Stimulated activated CD8-positive, alpha-beta memory T cell treated with anti-CD3 and anti-CD28 coated beads, Interleukin-4, amount 100 ng/mL, for 24 hours (primary cell): Measurements from ENCODE around the gene ZFX.

Experiments
- DNase-seq: peaks from one replicate; pipeline ENCODE4 v3.0.0-alpha.2; 2020; ENCODE audit warnings: low read depth

The ZFX gene

DNA sequence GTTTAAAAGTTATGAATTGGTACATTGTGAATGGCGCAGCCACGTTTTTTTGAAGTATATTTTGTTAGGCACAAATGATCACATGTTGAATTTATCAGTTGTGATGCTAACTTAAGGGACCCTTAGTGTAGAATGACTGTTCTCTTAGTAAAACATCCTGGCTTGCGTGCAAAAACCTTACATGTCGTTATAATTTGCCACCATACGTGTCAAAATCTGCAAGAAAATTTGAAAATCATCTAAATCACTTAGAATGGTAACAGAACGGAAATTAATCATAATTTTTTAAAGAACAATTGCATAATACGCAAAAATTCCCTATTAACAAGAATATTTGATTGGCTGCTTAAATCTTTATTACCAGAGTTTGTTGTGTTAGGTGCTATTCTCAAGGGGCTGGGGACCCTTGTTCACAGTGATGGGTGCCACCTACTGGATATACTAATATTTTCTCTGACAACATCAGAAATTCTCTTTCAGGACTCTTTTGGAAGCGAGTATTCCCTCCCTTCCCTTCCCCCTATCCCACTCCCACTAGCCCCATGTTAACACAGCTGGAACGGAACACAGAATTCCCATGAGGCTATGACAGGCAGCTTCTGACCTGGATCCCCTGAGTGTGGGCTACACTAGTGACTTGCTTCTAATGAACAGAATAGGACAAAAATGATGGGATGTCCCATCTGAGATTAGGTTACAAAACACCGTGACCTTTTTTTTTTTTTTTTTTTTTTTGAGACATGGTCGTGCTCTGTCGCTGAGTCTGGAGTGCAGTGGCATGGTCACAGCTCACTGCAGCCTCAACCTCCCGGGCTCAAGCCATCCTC is 92.5 kb downstream of the ZFX start:
- DNase-seq = no peak

DNA sequence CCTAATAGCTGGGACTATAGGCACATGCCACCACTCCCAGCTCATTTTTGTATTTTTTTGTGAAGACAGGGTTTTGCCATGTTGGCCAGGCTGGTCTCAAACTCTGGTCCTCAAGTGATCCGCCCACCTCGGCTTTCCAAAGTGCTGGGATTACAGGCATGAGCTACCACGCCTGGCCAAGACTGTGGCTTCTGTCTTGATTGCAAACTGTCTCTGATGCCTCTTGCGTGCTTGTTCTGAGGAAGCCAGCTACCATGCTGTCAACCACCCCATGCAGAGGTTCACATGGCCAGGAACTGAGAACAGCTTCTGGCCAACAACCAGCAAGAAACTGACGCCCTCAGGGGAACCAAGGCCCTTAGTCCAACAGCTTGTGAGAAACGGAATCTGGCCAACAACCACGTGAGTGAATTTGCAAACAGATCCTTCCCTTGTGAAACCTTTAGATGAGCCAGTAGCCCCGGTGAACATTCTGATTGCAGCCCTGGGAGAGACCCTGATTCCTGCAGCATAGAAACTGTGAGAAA is 93.2 kb downstream of the ZFX start:
- DNase-seq = no peak

DNA sequence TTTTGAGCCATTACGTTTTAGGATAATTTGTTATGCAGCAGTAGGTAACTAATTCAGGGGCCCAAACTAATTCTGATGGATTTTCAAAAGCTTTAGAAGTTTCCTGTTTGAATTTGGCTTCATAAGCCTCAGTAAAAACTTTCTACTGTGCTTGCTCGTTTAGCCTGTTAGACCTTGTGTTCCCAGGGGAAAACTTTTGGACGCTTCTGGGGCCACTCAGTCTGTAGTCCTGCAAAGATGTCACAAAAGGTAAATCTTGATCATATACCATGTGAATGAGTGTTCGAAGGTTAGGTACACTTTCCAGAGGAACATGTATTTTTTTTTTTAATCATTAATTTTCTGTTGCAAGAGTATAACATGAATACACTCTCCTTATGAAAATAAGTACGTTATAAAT is 93.7 kb downstream of the ZFX start:
- DNase-seq = no peak

DNA sequence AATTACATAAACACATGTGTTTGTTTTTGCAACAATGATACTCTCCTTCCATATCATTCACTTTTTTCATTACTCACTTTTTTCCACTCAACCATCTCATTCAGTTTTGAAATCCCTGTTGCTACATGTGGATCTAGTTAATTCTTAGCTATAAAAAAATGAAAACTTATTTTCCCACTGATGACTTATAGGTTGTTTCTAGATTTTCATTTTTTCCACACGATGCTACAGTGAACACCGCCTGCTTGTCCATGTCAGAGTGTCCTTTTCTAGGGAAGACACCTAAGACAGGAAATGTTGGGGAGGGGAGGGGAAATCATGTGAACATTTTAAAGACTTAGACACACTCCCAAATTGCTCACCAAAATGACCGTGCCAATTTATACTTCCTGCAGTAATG is 94.2 kb downstream of the ZFX start:
- no peak for DNase-seq

DNA sequence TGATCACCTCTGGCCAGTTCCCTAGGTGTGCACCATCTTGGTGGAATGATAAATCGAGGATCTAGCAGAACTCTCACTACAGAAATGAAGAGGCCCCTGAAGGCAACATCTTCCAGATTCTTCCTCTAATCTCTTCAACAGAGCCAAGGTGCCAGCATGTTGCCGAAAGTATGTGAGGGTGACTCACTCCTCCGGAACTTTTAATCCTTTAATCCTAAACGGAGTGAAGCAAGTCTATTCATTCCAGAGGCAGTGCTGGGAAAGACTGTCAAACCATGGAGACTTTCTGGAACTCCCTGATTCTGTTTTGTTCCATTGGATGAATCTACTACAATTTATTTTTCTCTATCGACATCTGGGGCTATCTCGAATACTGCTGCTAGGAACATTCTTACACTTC is 95.7 kb downstream of the ZFX start:
- DNase-seq = no peak

DNA sequence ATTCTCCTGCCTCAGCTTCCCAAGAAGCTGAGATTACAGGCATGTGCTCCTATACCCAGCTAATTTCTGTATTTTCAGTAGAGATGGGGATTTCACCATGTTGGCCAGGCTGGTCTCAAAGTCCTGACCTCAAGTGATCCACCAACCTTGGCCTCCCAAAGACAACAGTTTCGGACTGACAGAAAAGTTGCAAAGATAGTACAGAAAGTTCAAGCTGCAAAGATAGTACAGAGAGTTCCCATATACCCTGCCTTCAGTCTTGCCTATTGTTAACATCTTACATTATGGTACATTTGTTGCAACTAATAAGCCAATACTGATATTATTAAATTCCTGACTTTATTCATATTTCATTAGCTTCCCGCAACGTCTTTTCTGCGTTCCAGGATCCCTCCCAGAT is 98.5 kb downstream of the ZFX start:
- DNase-seq = no peak

DNA sequence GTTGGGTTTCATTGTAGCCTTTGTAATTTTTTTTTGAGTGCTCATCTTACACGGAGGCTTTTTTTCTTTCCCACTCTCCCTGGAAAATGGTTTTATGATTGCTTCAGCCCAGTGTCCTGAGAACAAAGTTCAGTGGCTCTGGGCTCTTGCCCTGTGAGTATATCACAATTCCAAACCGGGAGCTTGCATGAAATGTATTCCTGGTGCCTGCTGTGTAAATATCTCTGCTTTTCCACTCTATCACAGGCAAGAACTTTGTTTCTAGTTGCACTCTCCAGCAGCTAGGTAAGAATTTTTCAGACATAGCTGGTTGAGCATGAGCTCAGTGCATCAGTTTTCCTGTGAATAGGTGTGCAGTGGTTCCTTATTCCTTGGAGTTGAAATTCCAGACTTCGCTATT is 103.5 kb downstream of the ZFX start:
- DNase-seq = no peak

DNA sequence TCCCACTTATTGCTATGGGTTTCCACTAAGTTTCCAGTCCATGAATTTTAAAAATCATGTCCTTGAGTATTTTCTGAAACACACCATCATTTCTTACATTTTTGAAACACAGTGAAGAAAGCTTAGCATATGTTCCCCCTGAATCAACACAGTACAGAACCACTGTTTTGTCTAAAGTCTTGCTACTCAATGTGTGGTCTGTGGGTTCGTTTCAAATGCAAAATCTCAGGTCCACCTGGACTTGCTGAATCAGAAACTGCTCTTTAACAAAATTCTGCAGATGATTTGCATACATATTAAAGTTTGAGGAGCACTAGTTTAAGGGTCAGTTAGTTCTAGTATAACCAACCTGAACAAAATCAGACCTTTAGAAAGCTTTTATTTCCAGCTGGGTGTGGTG is 103.9 kb downstream of the ZFX start:
- DNase-seq = no peak

DNA sequence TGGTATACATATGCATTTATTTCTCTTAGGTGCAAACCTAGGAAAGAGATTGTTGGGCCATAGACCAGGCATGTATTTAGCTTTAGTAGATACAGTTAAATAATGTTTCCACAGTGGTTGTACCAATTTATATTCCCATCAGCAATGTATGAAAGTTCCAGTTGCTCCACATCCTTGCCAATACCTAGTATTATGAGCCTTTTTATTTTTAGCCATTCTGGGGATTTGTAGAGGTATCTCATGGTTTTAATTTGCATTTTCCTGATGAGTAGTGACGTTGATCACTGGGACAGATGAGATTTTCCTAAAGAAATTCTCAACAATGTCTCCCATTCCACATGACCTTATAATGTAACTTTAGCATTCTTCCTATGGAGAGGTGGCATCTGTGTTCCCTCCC is 107.5 kb downstream of the ZFX start:
- no peak for DNase-seq

DNA sequence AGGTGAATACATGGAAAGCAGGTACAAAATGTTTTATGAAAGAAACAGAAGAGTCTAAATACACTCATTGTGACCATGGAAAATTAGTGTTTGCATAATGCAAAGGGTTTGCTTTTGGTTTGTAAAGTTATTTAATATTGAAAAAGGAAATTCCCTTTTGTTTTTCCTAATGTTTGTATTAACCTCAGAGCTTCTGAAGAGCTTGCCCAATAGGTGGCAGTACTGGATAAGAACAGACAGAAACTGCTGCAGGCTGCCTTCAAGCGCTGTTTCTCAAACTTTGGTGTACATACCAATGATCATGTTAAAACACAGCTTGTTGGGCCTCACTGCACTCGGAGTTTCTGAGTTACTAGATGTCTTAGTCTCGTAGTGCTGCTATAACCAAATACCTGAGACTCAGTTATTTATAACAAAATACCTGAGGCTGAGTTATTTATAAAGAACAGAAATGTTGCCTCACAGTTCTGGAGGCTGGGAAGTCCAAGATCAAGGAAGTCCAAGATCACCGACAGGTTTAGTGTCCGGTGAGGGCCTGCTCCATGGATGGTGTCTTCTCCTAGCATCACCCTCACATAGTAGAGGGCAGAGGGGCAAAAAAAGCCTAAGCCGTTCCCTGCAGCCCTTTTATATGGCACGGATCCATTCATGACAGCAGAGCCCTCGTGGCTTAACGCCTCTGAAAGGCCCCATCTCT is 110.2 kb downstream of the ZFX start:
- DNase-seq = no peak

DNA sequence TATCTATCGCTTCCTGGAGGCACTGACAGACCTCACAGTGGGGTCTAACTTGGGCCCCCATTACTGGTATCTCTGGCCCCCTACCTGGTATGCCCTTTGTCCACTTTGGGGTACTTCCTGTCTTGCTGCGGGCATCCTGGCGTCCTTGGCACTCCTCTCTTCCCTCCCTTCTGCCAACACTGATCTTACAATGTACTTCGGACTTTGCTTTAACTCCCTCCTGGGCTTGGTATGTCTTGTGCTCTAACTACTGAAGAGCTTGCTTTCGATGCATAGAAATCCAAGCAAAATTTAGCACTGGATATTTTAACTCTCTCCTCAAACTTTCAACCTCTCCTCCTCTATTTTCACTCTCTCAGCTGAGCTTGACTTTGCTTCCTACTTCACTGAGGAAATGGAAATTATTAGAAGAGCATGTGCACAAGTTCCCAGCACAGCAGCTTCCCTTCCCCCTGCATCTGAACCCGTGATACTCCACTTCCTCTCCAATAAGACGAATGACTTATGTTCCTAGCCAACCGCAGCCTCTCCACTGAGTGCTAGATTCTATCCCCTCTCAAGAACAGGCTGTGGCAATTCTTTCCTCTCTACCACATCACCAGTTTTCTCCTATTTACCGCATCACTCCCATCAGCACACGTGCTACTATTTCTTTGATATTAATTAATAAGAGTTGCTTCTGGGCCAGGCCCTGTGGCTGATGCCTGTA is 111.5 kb downstream of the ZFX start:
- DNase-seq = no peak

DNA sequence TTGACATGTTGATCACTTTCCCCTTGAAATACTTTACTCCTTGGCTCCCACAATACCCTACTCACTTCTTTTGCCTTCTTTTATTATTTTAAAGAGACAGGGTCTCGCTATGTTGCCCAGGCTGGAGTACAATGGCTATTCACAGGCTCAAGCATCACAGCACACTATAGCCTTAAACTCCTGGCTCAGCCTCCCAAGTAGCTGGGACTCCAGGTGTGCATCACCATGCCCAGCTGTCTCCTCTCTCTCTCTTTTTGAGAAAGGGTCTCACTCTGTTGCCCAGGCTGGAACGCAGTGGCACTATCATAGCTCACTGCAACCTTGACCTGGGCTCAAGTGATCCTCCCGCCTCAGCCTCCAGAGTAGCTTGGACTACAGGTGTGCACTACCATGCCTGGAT is 112.8 kb downstream of the ZFX start:
- DNase-seq = no peak

DNA sequence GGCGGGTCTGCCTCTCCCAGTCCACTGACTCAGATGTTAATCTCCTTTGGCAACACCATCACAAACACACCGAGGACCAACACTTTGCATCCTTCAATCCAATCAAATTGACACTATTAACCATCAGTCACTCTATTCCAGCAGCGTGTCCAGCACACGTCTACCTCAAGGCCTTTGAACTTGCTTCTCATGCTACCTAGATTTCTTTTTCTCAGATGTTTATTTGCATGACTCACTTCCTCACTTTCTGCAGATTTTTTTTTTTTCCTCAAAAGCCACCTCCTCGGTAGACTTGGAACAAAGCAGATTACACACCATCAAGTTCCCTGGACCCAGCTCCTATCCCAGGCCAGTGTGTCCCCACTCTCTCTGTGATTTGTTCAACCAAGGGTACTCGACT is 114.9 kb downstream of the ZFX start:
- no peak for DNase-seq
